ENCODE results near the gene HJV. TPM values are rescaled to one million over a fixed set of nuclear protein-coding genes. Genes with fewer than 3 reads are reported as not detected.

The HJV gene
- total RNA-seq, 1 experiment from 2014 or later, result 0.12 TPM

DNA sequence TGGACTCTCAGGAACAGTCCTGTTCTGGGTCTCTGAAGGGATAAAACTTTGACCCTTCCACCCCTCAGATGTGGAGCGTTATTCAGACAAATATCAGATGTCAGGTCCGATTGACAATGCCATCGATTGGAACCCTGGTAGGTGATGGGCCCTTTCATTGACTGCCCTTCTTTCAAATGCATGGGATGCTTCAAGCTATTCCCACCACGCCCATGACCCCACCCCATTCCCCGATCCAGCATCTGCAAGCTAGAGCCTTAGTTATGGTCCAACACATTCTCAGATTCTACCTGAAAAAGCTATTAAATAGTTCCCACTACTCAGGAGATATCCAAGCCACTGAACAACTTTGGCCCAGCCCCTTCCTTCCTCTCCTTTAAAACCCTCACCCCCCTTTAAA, 44.5 kb downstream of the HJV start:
- DNase-seq (ENCODE audit: low read depth), result no peak

GRCh38 chr1:145975216-145975615, 46.3 kb downstream of the HJV start:
- no peak for DNase-seq (ENCODE audit: low read depth)

- DNase-seq (ENCODE audit: low read depth), result no peak
Measured at GRCh38 chr1:145974721-145975120, 46.8 kb downstream of the HJV start.

GRCh38 chr1:145972580-145972979, 49.0 kb downstream of the HJV start:
- DNase-seq (ENCODE audit: low read depth), result no peak

Other genes with a start within 250 kb of the HJV start
- 9.6 and 10.2 TPM in 2 replicates for gene RNF115, start 197.6 kb downstream of the HJV start, total RNA-seq (2014; rRNA removed; shearing (Covaris generic))
- 33.9 and 37.2 TPM in 2 replicates for gene POLR3C, start 197.5 kb downstream of the HJV start, total RNA-seq (2014; rRNA removed; shearing (Covaris generic))
- gene NUDT17, start 176.1 kb downstream of the HJV start, total RNA-seq (2014; rRNA removed; shearing (Covaris generic)), result 4.3 and 5.7 TPM in 2 replicates
- 13.3 and 16.3 TPM in 2 replicates for gene PIAS3, start 162.7 kb downstream of the HJV start, total RNA-seq (2014; rRNA removed; shearing (Covaris generic))
- 0.12 TPM in 1 of 2 replicates, not detected in the other for gene ANKRD35, start 135.9 kb downstream of the HJV start, total RNA-seq (2014; rRNA removed; shearing (Covaris generic))
- 0.78 and 1.6 TPM in 2 replicates for gene ITGA10, start 111.7 kb downstream of the HJV start, total RNA-seq (2014; rRNA removed; shearing (Covaris generic))
- 20.1 and 22.8 TPM in 2 replicates for gene PEX11B, start 103.0 kb downstream of the HJV start, total RNA-seq (2014; rRNA removed; shearing (Covaris generic))
- 173 and 182 TPM in 2 replicates for gene RBM8A, start 94.3 kb downstream of the HJV start, total RNA-seq (2014; rRNA removed; shearing (Covaris generic))
- 29.7 and 31.3 TPM in 2 replicates for gene LIX1L, start 63.7 kb downstream of the HJV start, total RNA-seq (2014; rRNA removed; shearing (Covaris generic))
- gene ANKRD34A, start 57.2 kb downstream of the HJV start, total RNA-seq (2014; rRNA removed; shearing (Covaris generic)), result 1.3 and 2.0 TPM in 2 replicates
- gene POLR3GL, start 57.0 kb downstream of the HJV start, total RNA-seq (2014; rRNA removed; shearing (Covaris generic)), result 16.5 and 17.1 TPM in 2 replicates
- gene TXNIP, start 25.2 kb downstream of the HJV start, total RNA-seq (2014; rRNA removed; shearing (Covaris generic)), result 18.0 and 21.3 TPM in 2 replicates
- 0.49 and 0.84 TPM in 2 replicates for gene NBPF10, start 123.1 kb upstream of the HJV start, total RNA-seq (2014; rRNA removed; shearing (Covaris generic))
- gene NOTCH2NLA, start 207.3 kb upstream of the HJV start, total RNA-seq (2014; rRNA removed; shearing (Covaris generic)), result 34.8 and 38.0 TPM in 2 replicates